WTC11 (cell line): ENCODE results near the gene ARFIP1. TPM values are rescaled to one million over a fixed set of nuclear protein-coding genes. Genes with fewer than 3 reads are reported as not detected.

Experiments used
- ATAC-seq: fragments of 200-7000 bp; cut with Tn5 transposase; 2 replicates; pipeline ENCODE4 v1.10.0; 2021; ENCODE audit warnings: mild to moderate bottlenecking, moderate library complexity
- CTCF ChIA-PET: fragments of 300-600 bp; sonication (Branson Sonifier 250); formaldehyde crosslinking; loops from one replicate; lab custom pipeline; 2021; ENCODE audit warnings: antibody characterized with exemption; lab: Charles Lee
- POLR2A ChIA-PET: fragments of 350-600 bp; sonication (Branson Sonifier 250); formaldehyde crosslinking; loops from one replicate; lab custom pipeline; 2021; ENCODE audit warnings: antibody characterized with exemption; lab: Charles Lee
- DNase-seq: peaks from one replicate; pipeline ENCODE4 v3.0.0; 2021; ENCODE audit warnings: low spot score
- H3K27ac Mint-ChIP-seq: 2 replicates; pipeline ENCODE4 v1.8.0; 2021; ENCODE audit warnings: mixed read lengths
- H3K27me3 Mint-ChIP-seq: 2 replicates; pipeline ENCODE4 v1.8.0; 2021; ENCODE audit warnings: low read depth, mild to moderate bottlenecking, moderate library complexity, mixed read lengths
- H3K36me3 Mint-ChIP-seq: 2 replicates; pipeline ENCODE4 v1.8.0; 2021; ENCODE audit warnings: mixed read lengths
- H3K4me1 Mint-ChIP-seq: 2 replicates; pipeline ENCODE4 v1.8.0; 2022; ENCODE audit warnings: mixed read lengths
- H3K4me3 Mint-ChIP-seq: 2 replicates; pipeline ENCODE4 v1.8.0; 2021; ENCODE audit warnings: mild to moderate bottlenecking, moderate library complexity, mixed read lengths
- H3K9me3 Mint-ChIP-seq: 2 replicates; pipeline ENCODE4 v1.8.0; 2021; ENCODE audit warnings: mixed read lengths
- AR ChIP-seq: fragments of 250-450 bp; sonication (Bioruptor Pico); IDR thresholded peaks from 2 replicates; pipeline ENCODE4 v1.9.0; 2021; ENCODE audit warnings: mild to moderate bottlenecking
- ELF4 ChIP-seq: sonication (generic); formaldehyde crosslinking; IDR thresholded peaks from 2 replicates; pipeline ENCODE4 v1.8.1; 2022; ENCODE audit warnings: low read depth, mild to moderate bottlenecking, moderate library complexity, missing genetic modification reagents
- EMX1 ChIP-seq: fragments of 250-450 bp; sonication (Bioruptor Pico); IDR thresholded peaks from 2 replicates; pipeline ENCODE4 v1.8.0; 2021; ENCODE audit warnings: mild to moderate bottlenecking
- FOXJ3 ChIP-seq: sonication (generic); formaldehyde crosslinking; IDR thresholded peaks from 2 replicates; pipeline ENCODE4 v1.9.0; 2021; ENCODE audit warnings: missing genetic modification reagents, mild to moderate bottlenecking, borderline replicate concordance
- FOXK1 ChIP-seq: sonication (generic); formaldehyde crosslinking; IDR thresholded peaks from 2 replicates; pipeline ENCODE4 v1.8.0; 2022; ENCODE audit warnings: mild to moderate bottlenecking, moderate library complexity, missing genetic modification reagents
- JUN ChIP-seq: sonication (generic); formaldehyde crosslinking; IDR thresholded peaks from 2 replicates; pipeline ENCODE4 v1.8.0; 2023; ENCODE audit warnings: mild to moderate bottlenecking, missing genetic modification reagents
- MYBL2 ChIP-seq: sonication (generic); formaldehyde crosslinking; IDR thresholded peaks from 2 replicates; pipeline ENCODE4 v1.8.1; 2023; ENCODE audit warnings: mild to moderate bottlenecking, moderate library complexity, missing genetic modification reagents
- PRRX2 ChIP-seq: fragments of 250-450 bp; sonication (Bioruptor Pico); IDR thresholded peaks from 2 replicates; pipeline ENCODE4 v1.8.0; 2021; ENCODE audit warnings: mild to moderate bottlenecking
- SMAD3 ChIP-seq: sonication (generic); formaldehyde crosslinking; IDR thresholded peaks from 2 replicates; pipeline ENCODE4 v1.8.0; 2022; ENCODE audit warnings: missing genetic modification reagents, mild to moderate bottlenecking, borderline replicate concordance
- TCF7 ChIP-seq: sonication (generic); formaldehyde crosslinking; IDR thresholded peaks from 2 replicates; pipeline ENCODE4 v1.8.0; 2022; ENCODE audit warnings: mild to moderate bottlenecking, low read depth, missing genetic modification reagents, moderate library complexity
- USF2 ChIP-seq: sonication (generic); formaldehyde crosslinking; IDR thresholded peaks from 2 replicates; pipeline ENCODE4 v1.8.1; 2023; ENCODE audit warnings: mild to moderate bottlenecking, missing genetic modification reagents, moderate library complexity
- ZBTB21 ChIP-seq: sonication (generic); formaldehyde crosslinking; IDR thresholded peaks from 2 replicates; pipeline ENCODE4 v1.8.1; 2023; ENCODE audit warnings: mild to moderate bottlenecking, missing genetic modification reagents, borderline replicate concordance
- ZNF317 ChIP-seq: sonication (generic); formaldehyde crosslinking; IDR thresholded peaks from 2 replicates; pipeline ENCODE4 v1.8.1; 2023; ENCODE audit warnings: low read depth, mild to moderate bottlenecking, moderate library complexity, missing genetic modification reagents, borderline replicate concordance
- ZNF416 ChIP-seq: fragments of 250-450 bp; sonication (Bioruptor Pico); IDR thresholded peaks from 2 replicates; pipeline ENCODE4 v1.9.0; 2021; ENCODE audit warnings: mild to moderate bottlenecking, inconsistent platforms
- ZNF423 ChIP-seq: fragments of 250-450 bp; sonication (Bioruptor Pico); IDR thresholded peaks from 2 replicates; pipeline ENCODE4 v2.1.2; 2022; ENCODE audit warnings: mild to moderate bottlenecking, moderate library complexity
- total RNA-seq: library from RNA; stranded (reverse); gene quantifications from 3 replicates; pipeline ENCODE4 v1.2.3, GENCODE V29; 2021
- TF ChIP-seq, protein P1 (sequence below): sonication (generic); formaldehyde crosslinking; IDR thresholded peaks from 2 replicates; pipeline ENCODE4 v1.8.1; 2022; ENCODE audit warnings: missing genetic modification reagents, borderline replicate concordance

The ARFIP1 gene
- total RNA-seq, 1 experiment from 2014 or later, result 35.3 TPM

DNA sequence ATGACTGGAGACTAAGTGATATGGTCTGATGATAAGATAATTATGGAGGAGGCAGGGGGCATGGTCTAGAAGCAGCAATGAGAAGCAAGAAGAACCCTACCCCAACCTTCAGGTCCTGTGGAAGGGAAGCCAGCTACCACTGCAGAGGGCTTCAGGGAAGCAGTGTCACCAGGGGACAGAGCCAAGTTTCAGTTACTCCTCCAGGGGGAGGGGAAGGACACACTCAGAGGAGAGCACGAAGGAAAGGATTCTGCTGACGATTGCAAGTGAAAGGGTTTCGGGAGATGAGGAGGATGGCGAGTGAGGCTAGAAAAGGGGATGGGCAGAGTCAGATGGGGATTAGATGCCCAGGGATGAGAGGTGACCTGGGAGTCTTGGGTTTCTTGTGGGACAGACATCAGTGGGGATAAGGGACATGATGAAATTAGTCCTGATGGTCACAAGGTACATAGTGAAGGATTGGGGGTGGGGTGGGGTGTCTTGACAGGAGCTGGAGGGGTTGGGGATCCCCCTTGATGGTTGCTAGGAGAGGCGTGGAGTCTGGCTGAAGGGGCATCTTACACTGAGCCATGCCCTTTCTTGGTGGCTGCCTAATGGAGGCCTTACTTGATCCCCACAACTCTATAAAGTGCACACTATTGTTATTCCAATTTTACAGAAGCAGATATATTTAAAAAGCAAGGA lies 45.6 kb upstream of the ARFIP1 start (continued):
- no peak for TF ChIP-seq AR (CRISPR knock-in tag)

DNA sequence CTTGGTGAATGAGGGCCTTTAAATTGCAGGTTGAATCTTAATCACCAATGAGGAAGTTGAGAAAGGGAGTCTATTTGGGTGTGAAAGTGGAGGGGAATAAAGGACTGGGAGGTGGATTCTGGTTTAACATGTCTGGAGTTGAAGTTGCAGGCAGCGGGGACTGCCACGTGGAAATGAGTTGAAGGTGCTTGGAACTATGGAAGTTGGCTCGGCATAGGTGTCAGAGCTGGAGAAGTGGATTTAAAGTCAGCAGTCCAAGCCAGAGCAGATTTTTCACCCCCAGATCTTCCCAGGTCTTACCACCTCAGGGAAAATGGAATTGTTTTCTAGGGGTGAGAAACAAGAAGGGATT lies 45.1 kb upstream of the ARFIP1 start:
- DNase-seq, result no peak
- CTCF ChIA-PET, result interaction anchor here (0.9 to 2.7 kb wide), 4 partner anchors 29 to 236 kb away, joined by 3 to 22 read pairs (median 6); no protein-coding TSS in a partner anchor
- TF ChIP-seq ZNF416 (CRISPR knock-in tag), result no peak
- no peak for TF ChIP-seq TCF7 (CRISPR knock-in tag)
- no peak for TF ChIP-seq ZBTB21 (CRISPR knock-in tag)
- TF ChIP-seq JUN (CRISPR knock-in tag), result no peak
- no peak for TF ChIP-seq EMX1 (CRISPR knock-in tag)
- TF ChIP-seq MYBL2 (CRISPR knock-in tag), result no peak
- TF ChIP-seq USF2 (CRISPR knock-in tag), result no peak
- TF ChIP-seq ZNF423 (CRISPR knock-in tag), result no peak
- TF ChIP-seq PRRX2 (CRISPR knock-in tag), result no peak
- TF ChIP-seq ZNF317 (CRISPR knock-in tag), result no peak
- TF ChIP-seq FOXK1 (CRISPR knock-in tag), result no peak
- TF ChIP-seq SMAD3, result no peak
- H3K4me3 Mint-ChIP-seq, result no peak overlapping the region
- H3K9me3 Mint-ChIP-seq, result no peaks in the 10 kb centered on the region
- peaks cover 26% of the 10 kb centered on the region for H3K4me1 Mint-ChIP-seq
- H3K27ac Mint-ChIP-seq, result 0 out of 2 replicates have a peak overlapping the region, but pooled peaks have one; percentile 62
- H3K36me3 Mint-ChIP-seq, result no peaks in the 10 kb centered on the region
- H3K27me3 Mint-ChIP-seq, result no peaks in the 10 kb centered on the region
- no peak for ATAC-seq
- POLR2A ChIA-PET, result no interaction called here

GRCh38 chr4:152735396-152735859 lies 44.3 kb upstream of the ARFIP1 start:
- TF ChIP-seq, protein P1, sequence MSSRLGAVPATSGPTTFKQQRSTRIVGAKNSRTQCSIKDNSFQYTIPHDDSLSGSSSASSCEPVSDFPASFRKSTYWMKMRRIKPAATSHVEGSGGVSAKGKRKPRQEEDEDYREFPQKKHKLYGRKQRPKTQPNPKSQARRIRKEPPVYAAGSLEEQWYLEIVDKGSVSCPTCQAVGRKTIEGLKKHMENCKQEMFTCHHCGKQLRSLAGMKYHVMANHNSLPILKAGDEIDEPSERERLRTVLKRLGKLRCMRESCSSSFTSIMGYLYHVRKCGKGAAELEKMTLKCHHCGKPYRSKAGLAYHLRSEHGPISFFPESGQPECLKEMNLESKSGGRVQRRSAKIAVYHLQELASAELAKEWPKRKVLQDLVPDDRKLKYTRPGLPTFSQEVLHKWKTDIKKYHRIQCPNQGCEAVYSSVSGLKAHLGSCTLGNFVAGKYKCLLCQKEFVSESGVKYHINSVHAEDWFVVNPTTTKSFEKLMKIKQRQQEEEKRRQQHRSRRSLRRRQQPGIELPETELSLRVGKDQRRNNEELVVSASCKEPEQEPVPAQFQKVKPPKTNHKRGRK (CRISPR knock-in tag), result no peak
- TF ChIP-seq FOXJ3, result no peak
- TF ChIP-seq ELF4 (CRISPR knock-in tag), result no peak
- TF ChIP-seq SMAD3, result no peak
- ChIA-PET CTCF (interaction anchor here (0.9 to 2.7 kb wide), 5 partner anchors 29 to 236 kb away, joined by 3 to 22 read pairs (median 3); partner anchors contain the start of genes ARFIP1 and TIGD4), POLR2A (no interaction called here)
- Mint-ChIP-seq H3K27me3 (no peaks in the 10 kb centered on the region), H3K36me3 (no peaks in the 10 kb centered on the region), H3K9me3 (no peaks in the 10 kb centered on the region), H3K4me3 (no peak overlapping the region), H3K27ac (peak overlapping the region; percentile 0), H3K4me1 (peaks cover 26% of the 10 kb centered on the region)
- ATAC-seq (peak; percentile 46; the same call in 1 of the 2 replicates), DNase-seq (no peak)
